HepG2 (cell line): Measurements from ENCODE around the gene GJA9. TPM values are rescaled to one million over a fixed set of nuclear protein-coding genes. Genes with fewer than 3 reads are reported as not detected.

ENCODE experiments used
- FOXK2 ChIP-seq: fragments of 450-650 bp; IDR thresholded peaks from 2 replicates; pipeline ENCODE4 v1.6.1; 2016
- HNRNPH1 ChIP-seq: fragments of 200-400 bp; formaldehyde crosslinking; optimal IDR thresholded peaks from 2 replicates; pipeline ENCODE3; 2017; ENCODE audit warnings: mild to moderate bottlenecking, low read depth, low read length
- HOXA5 ChIP-seq: sonication (generic); formaldehyde crosslinking; IDR thresholded peaks from 2 replicates; pipeline ENCODE4 v1.4.0; 2020; ENCODE audit warnings: missing genetic modification reagents
- HOXD1 ChIP-seq: sonication (generic); formaldehyde crosslinking; IDR thresholded peaks from 2 replicates; pipeline ENCODE4 v1.5.0; 2020; ENCODE audit warnings: missing genetic modification reagents
- PRPF4 ChIP-seq: fragments of 200-400 bp; formaldehyde crosslinking; IDR thresholded peaks from 2 replicates; pipeline ENCODE4 v1.6.1; 2016; ENCODE audit warnings: low read length, low read depth; ENCODE audit not compliant: poor library complexity, severe bottlenecking
- RAD21 ChIP-seq: fragments of 450-650 bp; formaldehyde crosslinking; IDR thresholded peaks from 2 replicates; pipeline ENCODE4 v1.5.0; 2020; ENCODE audit warnings: mild to moderate bottlenecking
- TCF12 ChIP-seq, 2 experiments: fragments of 450-650 bp in 1 of 2; sonication (generic) in 1 of 2; formaldehyde crosslinking in 1 of 2; IDR thresholded peaks; 2 replicates each; pipeline versions ENCODE4 v1.6.1 to v1.8.0; 2017 to 2022; ENCODE audit warnings: antibody characterized with exemption in 1 of 2, mild to moderate bottlenecking in 1 of 2, missing genetic modification reagents in 1 of 2, moderate library complexity in 1 of 2
- YY1 ChIP-seq: IDR thresholded peaks from 2 replicates; pipeline ENCODE4 v1.6.1; 2011; ENCODE audit warnings: low read length, low read depth, moderate library complexity, mild to moderate bottlenecking; ENCODE audit not compliant: insufficient read depth, insufficient replicate concordance
- ZNF557 ChIP-seq: sonication (generic); formaldehyde crosslinking; IDR thresholded peaks from 2 replicates; pipeline ENCODE4 v1.4.0; 2020; ENCODE audit warnings: missing genetic modification reagents
- polyA plus RNA-seq, 8 experiments: library from polyadenylated mRNA; depleted of rRNA in 3 of 8; stranded (reverse) in 7 of 8; unstranded in 1 of 8; fragments of >200 nt; fragmentation: Illumina TruSeq in 4 of 8; extraction: Trizol in 4 of 8; gene quantifications; 2 replicates each; pipeline versions ENCODE4 v1.2.1 to v1.2.3, GENCODE V29; 2011 to 2016; ENCODE audit warnings: low read depth in 4 of 8, missing spikeins in 1 of 8, mixed read lengths in 1 of 8; ENCODE audit not compliant: insufficient read depth in 1 of 8
- total RNA-seq, 5 experiments: library from RNA; depleted of rRNA; stranded (reverse); fragments of >200 nt; fragmentation: Illumina TruSeq; extraction: Trizol; gene quantifications; 2 replicates each; pipeline ENCODE4 v1.2.3, GENCODE V29; 2016; ENCODE audit warnings: low read depth in 1 of 5
- TF ChIP-seq, protein P1 (sequence below): IDR thresholded peaks from 2 replicates; pipeline ENCODE4 v1.6.1; 2012; ENCODE audit warnings: low read length, improper control_type of control experiment
- TF ChIP-seq, protein P2 (sequence below): sonication (generic); formaldehyde crosslinking; IDR thresholded peaks from 2 replicates; pipeline ENCODE4 v1.5.0; 2020; ENCODE audit warnings: mild to moderate bottlenecking, missing genetic modification reagents, moderate library complexity
- TF ChIP-seq, protein P3 (sequence below): IDR thresholded peaks from 2 replicates; pipeline ENCODE4 v1.6.1; 2018; ENCODE audit warnings: missing genetic modification reagents, mild to moderate bottlenecking, missing compliant biosample characterization
- TF ChIP-seq, protein P4 (sequence below): sonication (generic); formaldehyde crosslinking; IDR thresholded peaks from 2 replicates; pipeline ENCODE4 v1.8.1; 2023; ENCODE audit warnings: mild to moderate bottlenecking, moderate library complexity, missing genetic modification reagents
- TF ChIP-seq, protein P5 (sequence below): sonication (generic); formaldehyde crosslinking; IDR thresholded peaks from 2 replicates; pipeline ENCODE4 v1.4.0; 2020; ENCODE audit warnings: missing genetic modification reagents, borderline replicate concordance
- TF ChIP-seq, protein P6 (sequence below): sonication (generic); formaldehyde crosslinking; IDR thresholded peaks from 2 replicates; pipeline ENCODE4 v1.4.0; 2020; ENCODE audit warnings: mild to moderate bottlenecking, missing genetic modification reagents
- TF ChIP-seq, protein P7 (sequence below): IDR thresholded peaks from 2 replicates; pipeline ENCODE4 v1.6.1; 2018; ENCODE audit warnings: missing genetic modification reagents

Gene GJA9
- total and polyA plus RNA-seq, 2 of the 13 experiments (the other 11 are each of a cell fraction or from before 2014, with no cell fraction given): 0.08 to 0.13 TPM

DNA sequence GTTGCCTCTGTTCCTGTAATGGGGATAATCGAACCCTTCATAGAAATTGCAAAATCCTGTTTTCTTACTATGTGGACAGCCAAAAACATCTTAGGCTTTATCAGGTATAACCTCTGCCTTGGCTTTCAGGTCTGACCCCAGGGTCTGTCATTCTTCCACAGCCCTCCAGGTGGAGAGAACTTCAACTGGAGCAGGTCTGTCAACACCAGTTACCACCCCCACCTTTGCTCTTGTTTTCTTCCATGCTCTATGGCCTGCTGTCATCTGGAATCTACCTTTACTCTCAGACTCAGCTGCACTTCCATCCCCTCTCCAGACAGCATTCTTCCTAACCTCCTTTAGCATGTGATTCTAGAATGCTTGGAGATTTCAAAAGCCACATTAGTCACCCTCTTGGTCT is 10.4 kb upstream of the GJA9 start (continued):
- TF ChIP-seq, protein P1, sequence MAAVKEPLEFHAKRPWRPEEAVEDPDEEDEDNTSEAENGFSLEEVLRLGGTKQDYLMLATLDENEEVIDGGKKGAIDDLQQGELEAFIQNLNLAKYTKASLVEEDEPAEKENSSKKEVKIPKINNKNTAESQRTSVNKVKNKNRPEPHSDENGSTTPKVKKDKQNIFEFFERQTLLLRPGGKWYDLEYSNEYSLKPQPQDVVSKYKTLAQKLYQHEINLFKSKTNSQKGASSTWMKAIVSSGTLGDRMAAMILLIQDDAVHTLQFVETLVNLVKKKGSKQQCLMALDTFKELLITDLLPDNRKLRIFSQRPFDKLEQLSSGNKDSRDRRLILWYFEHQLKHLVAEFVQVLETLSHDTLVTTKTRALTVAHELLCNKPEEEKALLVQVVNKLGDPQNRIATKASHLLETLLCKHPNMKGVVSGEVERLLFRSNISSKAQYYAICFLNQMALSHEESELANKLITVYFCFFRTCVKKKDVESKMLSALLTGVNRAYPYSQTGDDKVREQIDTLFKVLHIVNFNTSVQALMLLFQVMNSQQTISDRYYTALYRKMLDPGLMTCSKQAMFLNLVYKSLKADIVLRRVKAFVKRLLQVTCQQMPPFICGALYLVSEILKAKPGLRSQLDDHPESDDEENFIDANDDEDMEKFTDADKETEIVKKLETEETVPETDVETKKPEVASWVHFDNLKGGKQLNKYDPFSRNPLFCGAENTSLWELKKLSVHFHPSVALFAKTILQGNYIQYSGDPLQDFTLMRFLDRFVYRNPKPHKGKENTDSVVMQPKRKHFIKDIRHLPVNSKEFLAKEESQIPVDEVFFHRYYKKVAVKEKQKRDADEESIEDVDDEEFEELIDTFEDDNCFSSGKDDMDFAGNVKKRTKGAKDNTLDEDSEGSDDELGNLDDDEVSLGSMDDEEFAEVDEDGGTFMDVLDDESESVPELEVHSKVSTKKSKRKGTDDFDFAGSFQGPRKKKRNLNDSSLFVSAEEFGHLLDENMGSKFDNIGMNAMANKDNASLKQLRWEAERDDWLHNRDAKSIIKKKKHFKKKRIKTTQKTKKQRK: no peak
- TF ChIP-seq ZNF557 (CRISPR knock-in tag) (no peak), PRPF4 (no peak), YY1 (no peak), FOXK2 (0 out of 2 replicates have a peak, but pooled peaks have one; percentile 41), HOXA5 (no peak), HOXD1 (CRISPR knock-in tag) (no peak), TCF12 (IDR thresholded peaks at IDR 0.05) (no peak), TCF12 (CRISPR knock-in tag; IDR thresholded peaks at IDR 0.05) (no peak), RAD21 (CRISPR knock-in tag) (peak; percentile 58; the same call in 1 of the 2 replicates), HNRNPH1 (no peak)
- TF ChIP-seq, protein P2, sequence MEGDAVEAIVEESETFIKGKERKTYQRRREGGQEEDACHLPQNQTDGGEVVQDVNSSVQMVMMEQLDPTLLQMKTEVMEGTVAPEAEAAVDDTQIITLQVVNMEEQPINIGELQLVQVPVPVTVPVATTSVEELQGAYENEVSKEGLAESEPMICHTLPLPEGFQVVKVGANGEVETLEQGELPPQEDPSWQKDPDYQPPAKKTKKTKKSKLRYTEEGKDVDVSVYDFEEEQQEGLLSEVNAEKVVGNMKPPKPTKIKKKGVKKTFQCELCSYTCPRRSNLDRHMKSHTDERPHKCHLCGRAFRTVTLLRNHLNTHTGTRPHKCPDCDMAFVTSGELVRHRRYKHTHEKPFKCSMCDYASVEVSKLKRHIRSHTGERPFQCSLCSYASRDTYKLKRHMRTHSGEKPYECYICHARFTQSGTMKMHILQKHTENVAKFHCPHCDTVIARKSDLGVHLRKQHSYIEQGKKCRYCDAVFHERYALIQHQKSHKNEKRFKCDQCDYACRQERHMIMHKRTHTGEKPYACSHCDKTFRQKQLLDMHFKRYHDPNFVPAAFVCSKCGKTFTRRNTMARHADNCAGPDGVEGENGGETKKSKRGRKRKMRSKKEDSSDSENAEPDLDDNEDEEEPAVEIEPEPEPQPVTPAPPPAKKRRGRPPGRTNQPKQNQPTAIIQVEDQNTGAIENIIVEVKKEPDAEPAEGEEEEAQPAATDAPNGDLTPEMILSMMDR (CRISPR knock-in tag): peak; percentile 59
- TF ChIP-seq, protein P3, sequence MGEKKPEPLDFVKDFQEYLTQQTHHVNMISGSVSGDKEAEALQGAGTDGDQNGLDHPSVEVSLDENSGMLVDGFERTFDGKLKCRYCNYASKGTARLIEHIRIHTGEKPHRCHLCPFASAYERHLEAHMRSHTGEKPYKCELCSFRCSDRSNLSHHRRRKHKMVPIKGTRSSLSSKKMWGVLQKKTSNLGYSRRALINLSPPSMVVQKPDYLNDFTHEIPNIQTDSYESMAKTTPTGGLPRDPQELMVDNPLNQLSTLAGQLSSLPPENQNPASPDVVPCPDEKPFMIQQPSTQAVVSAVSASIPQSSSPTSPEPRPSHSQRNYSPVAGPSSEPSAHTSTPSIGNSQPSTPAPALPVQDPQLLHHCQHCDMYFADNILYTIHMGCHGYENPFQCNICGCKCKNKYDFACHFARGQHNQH (CRISPR knock-in tag): no peak
- TF ChIP-seq, protein P4, sequence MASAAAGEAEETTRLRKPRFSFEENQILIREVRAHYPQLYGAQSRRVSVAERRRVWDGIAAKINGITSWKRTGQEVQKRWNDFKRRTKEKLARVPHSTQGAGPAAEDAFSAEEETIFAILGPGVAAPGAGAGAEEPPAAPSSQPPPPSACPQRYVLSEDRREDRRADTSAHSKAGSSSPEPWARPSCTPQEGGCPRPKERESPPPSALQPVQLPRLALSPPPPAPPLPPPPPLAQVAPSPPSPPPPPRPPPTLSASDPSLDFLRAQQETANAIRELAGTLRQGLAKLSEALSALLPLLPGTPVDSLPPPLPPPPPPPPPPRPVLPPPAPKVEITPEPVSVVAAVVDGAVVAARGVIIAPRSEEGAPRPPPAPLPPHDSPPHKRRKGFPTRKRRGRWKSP (CRISPR knock-in tag): no peak
- TF ChIP-seq, protein P5, sequence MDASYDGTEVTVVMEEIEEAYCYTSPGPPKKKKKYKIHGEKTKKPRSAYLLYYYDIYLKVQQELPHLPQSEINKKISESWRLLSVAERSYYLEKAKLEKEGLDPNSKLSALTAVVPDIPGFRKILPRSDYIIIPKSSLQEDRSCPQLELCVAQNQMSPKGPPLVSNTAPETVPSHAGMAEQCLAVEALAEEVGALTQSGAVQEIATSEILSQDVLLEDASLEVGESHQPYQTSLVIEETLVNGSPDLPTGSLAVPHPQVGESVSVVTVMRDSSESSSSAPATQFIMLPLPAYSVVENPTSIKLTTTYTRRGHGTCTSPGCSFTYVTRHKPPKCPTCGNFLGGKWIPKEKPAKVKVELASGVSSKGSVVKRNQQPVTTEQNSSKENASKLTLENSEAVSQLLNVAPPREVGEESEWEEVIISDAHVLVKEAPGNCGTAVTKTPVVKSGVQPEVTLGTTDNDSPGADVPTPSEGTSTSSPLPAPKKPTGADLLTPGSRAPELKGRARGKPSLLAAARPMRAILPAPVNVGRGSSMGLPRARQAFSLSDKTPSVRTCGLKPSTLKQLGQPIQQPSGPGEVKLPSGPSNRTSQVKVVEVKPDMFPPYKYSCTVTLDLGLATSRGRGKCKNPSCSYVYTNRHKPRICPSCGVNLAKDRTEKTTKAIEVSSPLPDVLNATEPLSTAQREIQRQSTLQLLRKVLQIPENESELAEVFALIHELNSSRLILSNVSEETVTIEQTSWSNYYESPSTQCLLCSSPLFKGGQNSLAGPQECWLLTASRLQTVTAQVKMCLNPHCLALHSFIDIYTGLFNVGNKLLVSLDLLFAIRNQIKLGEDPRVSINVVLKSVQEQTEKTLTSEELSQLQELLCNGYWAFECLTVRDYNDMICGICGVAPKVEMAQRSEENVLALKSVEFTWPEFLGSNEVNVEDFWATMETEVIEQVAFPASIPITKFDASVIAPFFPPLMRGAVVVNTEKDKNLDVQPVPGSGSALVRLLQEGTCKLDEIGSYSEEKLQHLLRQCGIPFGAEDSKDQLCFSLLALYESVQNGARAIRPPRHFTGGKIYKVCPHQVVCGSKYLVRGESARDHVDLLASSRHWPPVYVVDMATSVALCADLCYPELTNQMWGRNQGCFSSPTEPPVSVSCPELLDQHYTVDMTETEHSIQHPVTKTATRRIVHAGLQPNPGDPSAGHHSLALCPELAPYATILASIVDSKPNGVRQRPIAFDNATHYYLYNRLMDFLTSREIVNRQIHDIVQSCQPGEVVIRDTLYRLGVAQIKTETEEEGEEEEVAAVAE: no peak
- TF ChIP-seq, protein P6, sequence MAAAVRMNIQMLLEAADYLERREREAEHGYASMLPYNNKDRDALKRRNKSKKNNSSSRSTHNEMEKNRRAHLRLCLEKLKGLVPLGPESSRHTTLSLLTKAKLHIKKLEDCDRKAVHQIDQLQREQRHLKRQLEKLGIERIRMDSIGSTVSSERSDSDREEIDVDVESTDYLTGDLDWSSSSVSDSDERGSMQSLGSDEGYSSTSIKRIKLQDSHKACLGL: no peak
- TF ChIP-seq, protein P7, sequence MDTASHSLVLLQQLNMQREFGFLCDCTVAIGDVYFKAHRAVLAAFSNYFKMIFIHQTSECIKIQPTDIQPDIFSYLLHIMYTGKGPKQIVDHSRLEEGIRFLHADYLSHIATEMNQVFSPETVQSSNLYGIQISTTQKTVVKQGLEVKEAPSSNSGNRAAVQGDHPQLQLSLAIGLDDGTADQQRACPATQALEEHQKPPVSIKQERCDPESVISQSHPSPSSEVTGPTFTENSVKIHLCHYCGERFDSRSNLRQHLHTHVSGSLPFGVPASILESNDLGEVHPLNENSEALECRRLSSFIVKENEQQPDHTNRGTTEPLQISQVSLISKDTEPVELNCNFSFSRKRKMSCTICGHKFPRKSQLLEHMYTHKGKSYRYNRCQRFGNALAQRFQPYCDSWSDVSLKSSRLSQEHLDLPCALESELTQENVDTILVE: no peak
